WTC11 (cell line): Measurements from ENCODE around the gene CFAP119. TPM values are rescaled to one million over a fixed set of nuclear protein-coding genes. Genes with fewer than 3 reads are reported as not detected.

Experiments used
- ARID4B ChIP-seq: sonication (generic); formaldehyde crosslinking; IDR thresholded peaks from 2 replicates; pipeline ENCODE4 v1.8.0; 2023; ENCODE audit warnings: missing genetic modification reagents, mild to moderate bottlenecking, borderline replicate concordance
- CBFB ChIP-seq: sonication (generic); formaldehyde crosslinking; IDR thresholded peaks from 2 replicates; pipeline ENCODE4 v1.8.1; 2022; ENCODE audit warnings: mild to moderate bottlenecking, low read depth, missing genetic modification reagents
- CREM ChIP-seq: sonication (generic); formaldehyde crosslinking; IDR thresholded peaks from 2 replicates; pipeline ENCODE4 v1.8.1; 2022; ENCODE audit warnings: mild to moderate bottlenecking, missing genetic modification reagents, moderate library complexity
- E2F4 ChIP-seq: sonication (generic); formaldehyde crosslinking; IDR thresholded peaks from 2 replicates; pipeline ENCODE4 v1.8.1; 2022; ENCODE audit warnings: low read depth, mild to moderate bottlenecking, moderate library complexity, missing genetic modification reagents, borderline replicate concordance
- EMX1 ChIP-seq: fragments of 250-450 bp; sonication (Bioruptor Pico); IDR thresholded peaks from 2 replicates; pipeline ENCODE4 v1.8.0; 2021; ENCODE audit warnings: mild to moderate bottlenecking
- FOXK1 ChIP-seq: sonication (generic); formaldehyde crosslinking; IDR thresholded peaks from 2 replicates; pipeline ENCODE4 v1.8.0; 2022; ENCODE audit warnings: mild to moderate bottlenecking, moderate library complexity, missing genetic modification reagents
- FOXP1 ChIP-seq: sonication (generic); formaldehyde crosslinking; IDR thresholded peaks from 2 replicates; pipeline ENCODE4 v1.8.0; 2022; ENCODE audit warnings: missing genetic modification reagents, mild to moderate bottlenecking, moderate library complexity, borderline replicate concordance
- GRHL2 ChIP-seq: fragments of 250-450 bp; sonication (Bioruptor Pico); IDR thresholded peaks from 2 replicates; pipeline ENCODE4 v1.8.0; 2022; ENCODE audit warnings: mild to moderate bottlenecking, moderate library complexity; ENCODE audit not compliant: insufficient replicate concordance, severe bottlenecking
- HMGXB4 ChIP-seq: sonication (generic); formaldehyde crosslinking; IDR thresholded peaks from 2 replicates; pipeline ENCODE4 v1.8.1; 2023; ENCODE audit warnings: mild to moderate bottlenecking, moderate library complexity, missing genetic modification reagents
- IRF1 ChIP-seq: sonication (generic); formaldehyde crosslinking; IDR thresholded peaks from 2 replicates; pipeline ENCODE4 v1.8.0; 2023; ENCODE audit warnings: missing genetic modification reagents
- NFE2L1 ChIP-seq: sonication (generic); formaldehyde crosslinking; IDR thresholded peaks from 2 replicates; pipeline ENCODE4 v1.8.1; 2023; ENCODE audit warnings: missing genetic modification reagents
- PREB ChIP-seq: sonication (generic); formaldehyde crosslinking; IDR thresholded peaks from 2 replicates; pipeline ENCODE4 v1.8.1; 2022; ENCODE audit warnings: mild to moderate bottlenecking, missing genetic modification reagents, moderate library complexity, borderline replicate concordance
- SOX15 ChIP-seq: fragments of 250-450 bp; sonication (Bioruptor Pico); IDR thresholded peaks from 2 replicates; pipeline ENCODE4 v1.9.0; 2021; ENCODE audit warnings: mild to moderate bottlenecking
- SP1 ChIP-seq: sonication (generic); formaldehyde crosslinking; conservative IDR thresholded peaks from 2 replicates; pipeline ENCODE4 v1.8.1; 2022; ENCODE audit warnings: missing genetic modification reagents
- TP53 ChIP-seq: sonication (generic); formaldehyde crosslinking; IDR thresholded peaks from 2 replicates; pipeline ENCODE4 v1.8.1; 2023; ENCODE audit warnings: mild to moderate bottlenecking, missing genetic modification reagents
- ZNF532 ChIP-seq: fragments of 250-450 bp; sonication (Bioruptor Pico); IDR thresholded peaks from 2 replicates; pipeline ENCODE4 v1.9.0; 2021; ENCODE audit warnings: mild to moderate bottlenecking, borderline replicate concordance
- total RNA-seq: library from RNA; stranded (reverse); gene quantifications from 3 replicates; pipeline ENCODE4 v1.2.3, GENCODE V29; 2021
- TF ChIP-seq, protein P1 (sequence below): sonication (generic); formaldehyde crosslinking; IDR thresholded peaks from 2 replicates; pipeline ENCODE4 v1.8.0; 2022; ENCODE audit warnings: mild to moderate bottlenecking, missing genetic modification reagents
- TF ChIP-seq, protein P2 (sequence below): sonication (generic); formaldehyde crosslinking; IDR thresholded peaks from 2 replicates; pipeline ENCODE4 v1.8.1; 2023; ENCODE audit warnings: mild to moderate bottlenecking, missing genetic modification reagents

Gene CFAP119
- total RNA-seq, 1 experiment from 2014 or later, result 6.6 TPM

- TF ChIP-seq ZNF532 (CRISPR knock-in tag) (no peak), NFE2L1 (0 out of 2 replicates have a peak, but pooled peaks have one; percentile 48), SOX15 (CRISPR knock-in tag) (no peak), TP53 (CRISPR knock-in tag) (no peak), FOXK1 (CRISPR knock-in tag) (peak; percentile 75; the same call in 1 of the 2 replicates), CBFB (CRISPR knock-in tag) (no peak), IRF1 (no peak), SP1 (CRISPR knock-in tag) (peak; percentile 69; the same call in 1 of the 2 replicates), CREM (CRISPR knock-in tag) (peak; percentile 41; the same call in 1 of the 2 replicates), ARID4B (CRISPR knock-in tag) (peak; percentile 86), PREB (CRISPR knock-in tag) (0 out of 2 replicates have a peak, but pooled peaks have one; percentile 77), GRHL2 (no peak), HMGXB4 (peak; percentile 68), FOXP1 (CRISPR knock-in tag) (peak; percentile 91), E2F4 (CRISPR knock-in tag) (no peak), EMX1 (CRISPR knock-in tag) (no peak)
- TF ChIP-seq, protein P1, sequence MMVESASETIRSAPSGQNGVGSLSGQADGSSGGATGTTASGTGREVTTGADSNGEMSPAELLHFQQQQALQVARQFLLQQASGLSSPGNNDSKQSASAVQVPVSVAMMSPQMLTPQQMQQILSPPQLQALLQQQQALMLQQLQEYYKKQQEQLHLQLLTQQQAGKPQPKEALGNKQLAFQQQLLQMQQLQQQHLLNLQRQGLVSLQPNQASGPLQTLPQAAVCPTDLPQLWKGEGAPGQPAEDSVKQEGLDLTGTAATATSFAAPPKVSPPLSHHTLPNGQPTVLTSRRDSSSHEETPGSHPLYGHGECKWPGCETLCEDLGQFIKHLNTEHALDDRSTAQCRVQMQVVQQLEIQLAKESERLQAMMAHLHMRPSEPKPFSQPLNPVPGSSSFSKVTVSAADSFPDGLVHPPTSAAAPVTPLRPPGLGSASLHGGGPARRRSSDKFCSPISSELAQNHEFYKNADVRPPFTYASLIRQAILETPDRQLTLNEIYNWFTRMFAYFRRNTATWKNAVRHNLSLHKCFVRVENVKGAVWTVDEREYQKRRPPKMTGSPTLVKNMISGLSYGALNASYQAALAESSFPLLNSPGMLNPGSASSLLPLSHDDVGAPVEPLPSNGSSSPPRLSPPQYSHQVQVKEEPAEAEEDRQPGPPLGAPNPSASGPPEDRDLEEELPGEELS (CRISPR knock-in tag), result peak; percentile 60; the same call in 1 of the 2 replicates
- TF ChIP-seq, protein P2, sequence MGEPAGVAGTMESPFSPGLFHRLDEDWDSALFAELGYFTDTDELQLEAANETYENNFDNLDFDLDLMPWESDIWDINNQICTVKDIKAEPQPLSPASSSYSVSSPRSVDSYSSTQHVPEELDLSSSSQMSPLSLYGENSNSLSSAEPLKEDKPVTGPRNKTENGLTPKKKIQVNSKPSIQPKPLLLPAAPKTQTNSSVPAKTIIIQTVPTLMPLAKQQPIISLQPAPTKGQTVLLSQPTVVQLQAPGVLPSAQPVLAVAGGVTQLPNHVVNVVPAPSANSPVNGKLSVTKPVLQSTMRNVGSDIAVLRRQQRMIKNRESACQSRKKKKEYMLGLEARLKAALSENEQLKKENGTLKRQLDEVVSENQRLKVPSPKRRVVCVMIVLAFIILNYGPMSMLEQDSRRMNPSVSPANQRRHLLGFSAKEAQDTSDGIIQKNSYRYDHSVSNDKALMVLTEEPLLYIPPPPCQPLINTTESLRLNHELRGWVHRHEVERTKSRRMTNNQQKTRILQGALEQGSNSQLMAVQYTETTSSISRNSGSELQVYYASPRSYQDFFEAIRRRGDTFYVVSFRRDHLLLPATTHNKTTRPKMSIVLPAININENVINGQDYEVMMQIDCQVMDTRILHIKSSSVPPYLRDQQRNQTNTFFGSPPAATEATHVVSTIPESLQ (CRISPR knock-in tag), result no peak
These were observed 43.7 kb upstream of the CFAP119 start (continued) for GRCh38 chr16:30805370-30806169.
